ENCODE results near the gene C9. TPM values are rescaled to one million over a fixed set of nuclear protein-coding genes. Genes with fewer than 3 reads are reported as not detected.

The C9 gene
- total and polyA plus RNA-seq, 2 donors: 0.47 TPM; not detected in 1

DNA sequence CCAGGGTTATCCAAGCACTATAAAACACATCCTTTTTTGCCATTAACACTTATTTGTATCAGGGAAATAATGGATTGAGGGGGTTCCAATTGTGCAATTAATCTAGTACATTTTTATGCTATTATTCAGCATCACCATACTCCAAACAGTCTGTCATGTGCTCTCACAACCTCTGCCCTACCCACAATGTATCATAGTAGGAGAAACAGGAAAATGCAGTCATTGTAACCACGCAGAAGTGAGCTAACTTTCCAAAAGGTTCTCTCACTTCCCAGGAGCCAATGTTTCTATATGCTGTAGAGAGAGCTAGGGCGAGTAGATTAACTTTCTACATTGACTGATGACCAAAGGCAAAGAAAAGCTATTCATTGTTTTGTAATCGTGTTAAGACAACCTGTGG, 30.7 kb upstream of the C9 start:
- no peaks in the 10 kb centered on the region for H3K36me3 ChIP-seq (ENCODE audit: insufficient read depth)
- no peak for DNase-seq (ENCODE audit: extremely low spot score)
- H3K27ac ChIP-seq (ENCODE audit: low read depth): no peak overlapping the region
- peaks cover 3% of the 10 kb centered on the region for H3K4me1 ChIP-seq (ENCODE audit: insufficient read depth)
- 54% methylated on average over 3 of the region's 3 CpGs for WGBS
- no peak overlapping the region for H3K4me3 ChIP-seq (ENCODE audit: low read depth, low read length)

DNA sequence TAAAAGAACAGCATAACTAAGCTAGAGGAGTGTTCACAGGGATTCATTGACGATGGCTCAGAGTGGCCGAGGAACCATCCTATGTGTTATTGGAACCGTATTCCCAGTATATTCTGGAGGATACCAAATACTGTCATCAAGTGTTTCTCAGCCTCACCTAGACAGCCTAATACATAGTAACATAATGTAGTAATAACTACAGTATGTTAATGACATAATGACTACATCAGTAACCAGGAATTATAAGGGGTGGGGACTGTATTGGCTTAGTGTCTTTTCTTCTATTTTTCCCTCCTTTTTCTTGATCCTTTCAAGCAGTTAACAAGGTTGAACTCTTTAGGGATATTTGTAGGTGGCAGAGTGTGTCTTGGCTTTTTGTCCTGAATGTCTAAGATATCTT, 26.6 kb upstream of the C9 start:
- 94% methylated on average over 3 of the region's 3 CpGs for WGBS
- Histone ChIP-seq H3K27ac (ENCODE audit: low read depth) (no peak overlapping the region), H3K4me3 (ENCODE audit: low read depth, low read length) (no peak overlapping the region), H3K4me1 (ENCODE audit: insufficient read depth) (no peaks in the 10 kb centered on the region), H3K36me3 (ENCODE audit: insufficient read depth) (no peaks in the 10 kb centered on the region)
- no peak for DNase-seq (ENCODE audit: extremely low spot score)

DNA sequence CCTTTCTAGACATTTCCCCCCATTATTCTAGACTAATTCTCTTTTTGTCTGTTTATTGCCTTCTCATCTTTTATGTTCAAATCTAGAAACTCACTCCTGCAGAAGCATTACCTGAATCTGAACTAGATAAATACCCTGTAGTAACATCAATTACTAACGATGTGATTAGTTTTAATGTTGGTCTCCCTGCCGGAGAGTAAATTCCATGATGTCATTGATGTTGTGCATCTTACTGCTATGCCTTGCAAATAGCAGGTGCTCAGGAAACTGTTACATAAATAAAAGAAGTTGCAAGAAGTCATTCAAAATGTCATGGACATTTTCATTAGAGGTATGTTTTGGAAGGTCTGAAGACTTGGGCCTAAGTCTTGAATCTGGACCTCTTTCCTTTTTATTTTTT, 23.0 kb upstream of the C9 start:
- WGBS: 92% methylated on average over 2 of the region's 2 CpGs
- no peak overlapping the region for H3K4me3 ChIP-seq (ENCODE audit: low read depth, low read length)
- H3K4me1 ChIP-seq (ENCODE audit: insufficient read depth): no peaks in the 10 kb centered on the region
- H3K36me3 ChIP-seq (ENCODE audit: insufficient read depth): no peaks in the 10 kb centered on the region
- no peak for DNase-seq (ENCODE audit: extremely low spot score)
- H3K27ac ChIP-seq (ENCODE audit: low read depth): no peak overlapping the region

DNA sequence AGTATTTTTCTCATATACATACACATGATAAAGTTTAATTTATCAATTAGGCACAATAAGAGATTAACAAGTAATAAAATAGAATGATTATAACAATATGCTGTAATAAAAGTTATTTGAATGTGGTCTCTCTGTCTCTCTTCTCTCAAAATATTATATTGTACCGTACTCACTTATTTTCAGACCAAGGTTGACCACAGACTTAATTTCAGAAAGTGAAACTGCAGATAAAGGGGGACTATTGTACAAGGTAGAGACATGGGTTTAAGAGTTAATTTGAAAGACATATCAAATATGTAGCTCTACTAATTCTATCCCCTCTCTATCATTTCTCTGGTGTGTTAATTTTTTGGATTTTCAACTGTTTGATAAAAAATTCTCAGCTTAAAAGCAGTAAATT, 20.0 kb upstream of the C9 start:
- no peak overlapping the region for H3K27ac ChIP-seq (ENCODE audit: low read depth)
- no peaks in the 10 kb centered on the region for H3K4me1 ChIP-seq (ENCODE audit: insufficient read depth)
- no peak for DNase-seq (ENCODE audit: extremely low spot score)
- no peaks in the 10 kb centered on the region for H3K36me3 ChIP-seq (ENCODE audit: insufficient read depth)
- 96% methylated on average over 1 of the region's 1 CpG for WGBS
- H3K4me3 ChIP-seq (ENCODE audit: low read depth, low read length): no peak overlapping the region

DNA sequence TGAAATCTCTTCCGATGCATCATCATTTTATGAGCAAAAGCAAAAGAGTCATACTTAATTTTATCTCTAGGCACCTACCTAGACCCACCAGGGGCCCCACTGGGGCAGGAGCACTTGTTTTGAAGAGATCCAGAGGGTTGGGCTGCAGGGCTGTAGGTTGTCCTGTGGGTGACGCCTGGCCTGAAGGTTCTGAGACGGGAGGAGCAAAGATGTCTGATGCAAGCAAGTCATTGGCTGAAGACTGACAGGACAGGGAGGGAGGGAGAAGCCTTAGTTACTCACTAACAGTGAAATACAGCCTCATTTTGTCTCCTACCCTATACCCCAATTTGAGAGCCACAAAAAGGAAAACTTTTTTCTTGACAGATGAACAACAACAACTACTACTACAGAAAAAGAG, 17.1 kb upstream of the C9 start:
- 93% methylated on average over 3 of the region's 3 CpGs for WGBS
- H3K36me3 ChIP-seq (ENCODE audit: insufficient read depth): no peaks in the 10 kb centered on the region
- no peak overlapping the region for H3K27ac ChIP-seq (ENCODE audit: low read depth)
- no peak for DNase-seq (ENCODE audit: extremely low spot score)
- H3K4me3 ChIP-seq (ENCODE audit: low read depth, low read length): no peak overlapping the region
- no peaks in the 10 kb centered on the region for H3K4me1 ChIP-seq (ENCODE audit: insufficient read depth)

DNA sequence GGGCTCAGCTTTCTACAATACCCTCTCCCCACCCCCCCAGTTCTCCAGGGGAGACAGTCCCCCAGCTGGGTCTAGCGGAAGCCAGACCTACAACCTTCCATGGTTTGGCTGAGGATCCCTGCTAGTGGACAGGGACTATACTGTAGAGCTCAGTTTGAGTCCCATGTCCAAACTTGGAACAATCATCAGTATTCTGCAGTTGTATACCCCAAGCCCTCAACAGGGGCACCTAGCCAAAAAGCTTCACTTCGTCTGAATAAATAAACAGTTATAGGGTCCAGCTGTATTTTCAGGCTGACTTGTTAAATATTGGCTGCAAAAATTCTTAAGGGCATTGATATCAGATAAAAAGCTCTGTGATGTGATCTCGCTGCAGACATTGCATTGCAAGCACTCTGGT, 15.4 kb upstream of the C9 start:
- H3K27ac ChIP-seq (ENCODE audit: low read depth): no peak overlapping the region
- no peaks in the 10 kb centered on the region for H3K36me3 ChIP-seq (ENCODE audit: insufficient read depth)
- no peak overlapping the region for H3K4me3 ChIP-seq (ENCODE audit: low read depth, low read length)
- H3K4me1 ChIP-seq (ENCODE audit: insufficient read depth): no peaks in the 10 kb centered on the region
- 53% methylated on average over 3 of the region's 3 CpGs for WGBS
- DNase-seq (ENCODE audit: extremely low spot score): no peak

DNA sequence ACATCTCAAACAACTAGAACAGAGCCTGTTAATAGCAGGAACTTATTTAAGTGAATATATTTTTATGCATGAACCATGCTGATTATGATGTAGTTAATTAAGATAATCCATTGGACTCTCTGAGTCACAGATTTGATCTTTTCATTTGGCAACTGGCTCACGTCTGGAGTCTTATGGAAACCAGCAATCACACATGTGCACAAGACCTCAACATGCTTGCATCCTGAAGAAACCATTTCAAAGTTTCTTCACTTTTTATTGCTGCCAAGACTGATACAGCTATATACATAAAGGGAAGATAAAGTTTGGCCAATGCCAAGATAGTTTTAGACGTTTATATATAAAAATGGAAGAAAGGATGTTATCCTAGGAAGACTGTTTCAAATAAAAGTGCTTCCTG, 13.3 kb upstream of the C9 start:
- no peak for DNase-seq (ENCODE audit: extremely low spot score)
- Histone ChIP-seq H3K4me1 (ENCODE audit: insufficient read depth) (no peaks in the 10 kb centered on the region), H3K4me3 (ENCODE audit: low read depth, low read length) (no peak overlapping the region), H3K36me3 (ENCODE audit: insufficient read depth) (peaks cover 2% of the 10 kb centered on the region), H3K27ac (ENCODE audit: low read depth) (no peak overlapping the region)
- 43% methylated on average over 2 of the region's 2 CpGs for WGBS

DNA sequence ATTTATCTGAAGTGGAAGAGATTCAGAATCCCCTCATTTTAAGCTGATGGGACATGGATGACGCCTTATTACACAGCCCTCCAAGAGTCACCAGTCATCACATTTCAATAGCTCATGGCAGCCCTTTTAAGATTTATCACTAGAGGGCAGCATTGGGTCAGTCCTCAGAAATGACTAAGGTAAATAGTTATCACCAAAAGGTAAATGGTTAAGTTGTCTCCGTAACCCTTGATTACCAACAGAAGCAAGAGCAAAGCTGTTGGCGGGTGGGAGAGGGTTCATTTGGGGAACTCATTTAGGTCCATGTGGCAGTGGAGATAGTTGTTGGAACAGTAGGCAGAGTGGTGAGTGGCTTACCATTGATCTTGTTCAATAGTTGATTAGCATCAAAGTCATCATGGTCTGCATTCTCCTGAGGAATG, 12.0 kb upstream of the C9 start:
- Histone ChIP-seq H3K27ac (ENCODE audit: low read depth) (no peak overlapping the region), H3K36me3 (ENCODE audit: insufficient read depth) (peaks cover 2% of the 10 kb centered on the region), H3K4me3 (ENCODE audit: low read depth, low read length) (no peak overlapping the region), H3K4me1 (ENCODE audit: insufficient read depth) (no peaks in the 10 kb centered on the region)
- no peak for DNase-seq (ENCODE audit: extremely low spot score)
- WGBS: 67% methylated on average over 3 of the region's 3 CpGs

DNA sequence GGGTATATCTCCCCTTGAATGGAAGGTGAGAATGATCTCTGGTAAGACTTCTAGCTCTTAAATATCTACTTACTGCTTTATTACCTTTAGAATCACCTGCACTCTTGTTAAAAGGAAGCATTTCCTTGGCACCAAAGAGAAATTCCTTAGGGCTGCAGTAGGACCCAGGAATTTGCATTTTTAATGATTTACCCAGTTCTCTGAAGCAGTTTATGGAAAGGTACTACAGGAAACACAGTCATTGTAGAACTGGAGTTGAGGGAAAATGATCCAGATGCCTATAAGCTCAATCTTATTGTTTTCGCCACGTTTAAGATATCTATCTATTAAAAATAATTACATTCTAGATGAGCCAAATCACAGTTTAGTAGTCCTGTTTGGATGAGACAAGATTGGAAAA, 9.5 kb upstream of the C9 start:
- Histone ChIP-seq H3K4me1 (ENCODE audit: insufficient read depth) (no peaks in the 10 kb centered on the region), H3K4me3 (ENCODE audit: low read depth, low read length) (no peak overlapping the region), H3K36me3 (ENCODE audit: insufficient read depth) (peaks cover 2% of the 10 kb centered on the region), H3K27ac (ENCODE audit: low read depth) (no peak overlapping the region)
- DNase-seq (ENCODE audit: extremely low spot score): no peak
- 93% methylated on average over 2 of the region's 2 CpGs for WGBS

DNA sequence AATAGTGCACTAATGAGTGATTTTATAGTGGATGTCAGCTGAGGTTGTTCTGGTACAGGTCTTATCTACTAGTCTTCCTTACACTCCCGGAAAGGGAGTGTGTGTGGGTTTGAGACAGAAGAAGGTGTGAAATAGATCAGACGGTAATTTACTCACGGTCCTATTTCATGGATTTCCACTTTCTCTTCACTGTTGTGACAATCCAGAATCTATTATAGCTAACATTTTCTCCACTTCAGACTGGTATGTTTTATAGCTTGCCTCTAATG, 7.0 kb upstream of the C9 start:
- Histone ChIP-seq H3K27ac (ENCODE audit: low read depth) (no peak overlapping the region), H3K4me3 (ENCODE audit: low read depth, low read length) (no peak overlapping the region), H3K4me1 (ENCODE audit: insufficient read depth) (no peaks in the 10 kb centered on the region), H3K36me3 (ENCODE audit: insufficient read depth) (peaks cover 2% of the 10 kb centered on the region)
- no peak for DNase-seq (ENCODE audit: extremely low spot score)
- WGBS: 78% methylated on average over 3 of the region's 3 CpGs

DNA sequence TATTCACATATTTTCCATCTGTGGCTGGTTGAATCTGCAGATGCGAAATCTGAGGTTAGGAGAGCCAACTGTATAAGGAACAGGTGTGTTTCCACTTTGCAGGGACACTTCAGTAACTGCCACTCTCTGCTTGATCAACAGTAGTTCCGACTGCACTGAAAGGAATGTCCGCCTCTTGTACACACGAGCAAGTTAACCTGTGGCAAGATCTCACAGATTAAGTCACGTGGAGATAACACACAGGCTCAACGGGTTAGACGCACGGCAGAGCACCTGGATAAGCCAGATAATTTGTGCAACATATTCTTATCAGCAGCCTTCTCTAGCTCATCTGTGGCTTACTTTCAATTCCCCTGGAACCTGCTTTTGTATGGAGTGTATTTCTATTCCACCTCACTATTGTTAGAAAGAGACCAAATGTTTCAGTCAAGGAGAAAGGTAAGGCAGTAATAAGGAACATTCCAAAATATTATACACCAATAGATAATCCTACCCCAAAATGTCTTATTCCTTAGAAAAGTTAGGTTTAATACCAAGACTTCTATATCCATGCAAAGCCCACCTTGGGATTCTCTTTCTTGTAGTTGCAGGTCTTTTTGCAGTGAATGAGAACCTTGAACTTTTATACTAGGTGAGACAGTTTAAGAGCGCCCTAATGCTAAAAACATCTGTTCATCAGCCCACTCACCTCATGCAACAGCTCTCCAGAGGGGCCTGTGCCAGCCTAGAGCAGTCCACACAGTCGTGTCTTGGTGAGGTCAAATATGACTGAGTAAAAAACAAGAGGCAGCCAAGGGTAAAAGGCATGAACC, 6.5 kb upstream of the C9 start:
- WGBS: 73% methylated on average over 10 of the region's 10 CpGs
- no peak overlapping the region for H3K27ac ChIP-seq (ENCODE audit: low read depth)
- H3K4me3 ChIP-seq (ENCODE audit: low read depth, low read length): no peak overlapping the region
- H3K36me3 ChIP-seq (ENCODE audit: insufficient read depth): peaks cover 2% of the 10 kb centered on the region
- no peaks in the 10 kb centered on the region for H3K4me1 ChIP-seq (ENCODE audit: insufficient read depth)
- no peak for DNase-seq (ENCODE audit: extremely low spot score)

DNA sequence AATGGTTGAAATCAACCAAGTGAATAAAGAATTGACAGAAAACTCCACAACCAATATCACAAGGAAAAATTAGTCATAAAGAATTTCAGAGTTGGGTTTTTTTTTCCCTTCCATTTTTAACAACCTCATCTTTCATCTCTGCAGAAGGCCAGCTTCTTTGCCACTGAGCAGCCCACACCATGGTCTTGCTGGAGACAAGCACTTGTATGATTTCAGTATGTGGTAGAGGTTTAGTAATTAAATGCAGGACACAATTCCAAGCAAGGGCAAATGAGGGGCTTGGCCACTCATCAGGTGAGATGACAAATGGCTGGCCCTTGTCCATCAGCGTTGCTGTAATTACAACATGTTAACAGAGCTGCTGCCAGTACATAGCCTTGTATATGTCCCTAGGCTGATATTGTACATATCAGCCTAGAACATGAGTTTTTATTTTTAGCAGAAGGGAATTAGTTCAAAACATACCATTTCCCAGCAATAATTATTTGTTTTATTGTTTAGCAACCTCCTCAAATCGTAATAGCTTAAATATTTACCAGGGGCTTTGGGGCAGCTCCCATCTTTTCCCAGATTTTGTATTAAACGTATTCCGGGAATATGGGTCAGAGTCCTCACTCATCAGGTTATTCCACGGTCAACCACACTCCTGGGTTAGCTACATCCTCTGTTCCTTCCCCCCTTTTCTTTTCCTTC, 5.0 kb upstream of the C9 start:
- no peak for DNase-seq (ENCODE audit: extremely low spot score)
- no peaks in the 10 kb centered on the region for H3K4me1 ChIP-seq (ENCODE audit: insufficient read depth)
- no peak overlapping the region for H3K27ac ChIP-seq (ENCODE audit: low read depth)
- no peak overlapping the region for H3K4me3 ChIP-seq (ENCODE audit: low read depth, low read length)
- WGBS: 76% methylated on average over 5 of the region's 5 CpGs
- H3K36me3 ChIP-seq (ENCODE audit: insufficient read depth): peaks cover 2% of the 10 kb centered on the region

DNA sequence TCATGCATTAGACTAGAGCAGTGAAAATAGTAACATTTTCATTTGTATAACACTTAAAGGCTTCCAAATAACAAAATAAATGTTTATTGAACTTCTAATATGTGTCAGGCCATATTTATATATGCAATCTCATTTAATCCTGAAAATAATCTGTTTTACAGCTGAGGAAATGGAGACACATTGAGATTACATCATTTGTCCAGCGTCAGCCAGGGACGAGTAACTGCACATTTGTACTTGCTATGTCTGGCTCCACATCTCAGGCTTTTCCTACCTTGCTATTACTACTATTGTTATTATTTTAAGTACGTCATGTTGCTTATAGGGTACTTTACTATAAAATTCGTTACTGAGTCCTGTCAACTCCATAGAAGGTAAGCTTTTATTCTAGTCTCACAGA, 3.8 kb upstream of the C9 start:
- Histone ChIP-seq H3K4me1 (ENCODE audit: insufficient read depth) (no peaks in the 10 kb centered on the region), H3K36me3 (ENCODE audit: insufficient read depth) (no peaks in the 10 kb centered on the region), H3K4me3 (ENCODE audit: low read depth, low read length) (no peak overlapping the region), H3K27ac (ENCODE audit: low read depth) (no peak overlapping the region)
- WGBS: 51% methylated on average over 4 of the region's 4 CpGs
- DNase-seq (ENCODE audit: extremely low spot score): no peak

DNA sequence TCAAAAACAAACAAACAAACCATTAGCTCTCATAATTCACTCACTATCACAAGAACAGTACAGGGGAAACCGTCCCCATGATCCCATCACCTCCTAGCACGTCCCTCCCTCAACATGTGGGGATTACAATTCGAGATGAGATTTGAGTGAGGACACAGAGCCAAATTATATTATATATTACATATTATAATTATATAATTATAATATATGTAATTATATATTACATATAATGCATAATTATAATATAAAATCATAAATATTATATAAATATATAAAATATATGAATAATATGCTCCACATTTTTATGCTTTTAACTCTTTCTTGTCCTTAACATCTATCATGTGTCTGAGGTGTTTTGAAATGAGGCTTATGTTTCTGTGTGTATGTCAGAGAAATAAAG, 3.4 kb upstream of the C9 start:
- DNase-seq (ENCODE audit: extremely low spot score): no peak
- 69% methylated on average over 3 of the region's 3 CpGs for WGBS
- Histone ChIP-seq H3K4me1 (ENCODE audit: insufficient read depth) (no peaks in the 10 kb centered on the region), H3K27ac (ENCODE audit: low read depth) (no peak overlapping the region), H3K36me3 (ENCODE audit: insufficient read depth) (no peaks in the 10 kb centered on the region), H3K4me3 (ENCODE audit: low read depth, low read length) (no peak overlapping the region)

Data from urinary bladder (tissue), 4 donors.